ENCODE measurements around the gene TLNRD1. TPM values are rescaled to one million over a fixed set of nuclear protein-coding genes. Genes with fewer than 3 reads are reported as not detected.

Gene TLNRD1
- total RNA-seq, 1 experiment from 2014 or later = 40.3 TPM

GRCh38 chr15:81032355-81032754 is 31.6 kb downstream of the TLNRD1 start:
- no peaks in the 10 kb centered on the region for H3K27me3 ChIP-seq (replicated peaks)

GRCh38 chr15:81032818-81033217 is 32.1 kb downstream of the TLNRD1 start:
- no peaks in the 10 kb centered on the region for H3K36me3 ChIP-seq
- H3K9me3 ChIP-seq (replicated peaks) = no peaks in the 10 kb centered on the region
- H3K4me3 ChIP-seq = no peak overlapping the region
- no peaks in the 10 kb centered on the region for H3K27me3 ChIP-seq (replicated peaks)
- H3K4me1 ChIP-seq (replicated peaks) = peaks cover 6% of the 10 kb centered on the region; the same call in 1 of the 2 replicates
- no peak for DNase-seq (ENCODE audit: low read depth in 1 of 2, low spot score in 2 of 2)
- H3K27ac ChIP-seq = no peak overlapping the region

More at GRCh38 chr15:81032355-81032754, 31.6 kb downstream of the TLNRD1 start:
- Histone ChIP-seq H3K9me3 (replicated peaks) (no peaks in the 10 kb centered on the region), H3K27ac (no peak overlapping the region), H3K4me1 (replicated peaks) (peaks cover 6% of the 10 kb centered on the region; the same call in 1 of the 2 replicates), H3K36me3 (no peaks in the 10 kb centered on the region), H3K4me3 (no peak overlapping the region)
- DNase-seq (ENCODE audit: low read depth in 1 of 2, low spot score in 2 of 2) = no peak

GRCh38 chr15:81033508-81033907 is 32.8 kb downstream of the TLNRD1 start:
- no peak for DNase-seq (ENCODE audit: low read depth in 1 of 2, low spot score in 2 of 2)
- Histone ChIP-seq H3K4me1 (replicated peaks) (peaks cover 6% of the 10 kb centered on the region; the same call in 1 of the 2 replicates), H3K4me3 (no peak overlapping the region), H3K9me3 (replicated peaks) (no peaks in the 10 kb centered on the region), H3K36me3 (no peaks in the 10 kb centered on the region), H3K27me3 (replicated peaks) (no peaks in the 10 kb centered on the region), H3K27ac (no peak overlapping the region)

GRCh38 chr15:81037952-81038743 is 37.4 kb downstream of the TLNRD1 start:
- Histone ChIP-seq H3K4me1 (replicated peaks) (no peaks in the 10 kb centered on the region), H3K9me3 (replicated peaks) (no peaks in the 10 kb centered on the region), H3K27ac (no peak overlapping the region), H3K4me3 (no peak overlapping the region), H3K27me3 (replicated peaks) (no peaks in the 10 kb centered on the region), H3K36me3 (no peaks in the 10 kb centered on the region)
- DNase-seq (ENCODE audit: low read depth in 1 of 2, low spot score in 2 of 2) = no peak

GRCh38 chr15:81038975-81039607 is 38.4 kb downstream of the TLNRD1 start:
- Histone ChIP-seq H3K27me3 (replicated peaks) (no peaks in the 10 kb centered on the region), H3K9me3 (replicated peaks) (no peaks in the 10 kb centered on the region)
- DNase-seq (ENCODE audit: low read depth in 1 of 2, low spot score in 2 of 2) = no peak

GRCh38 chr15:81040757-81041156 is 40.0 kb downstream of the TLNRD1 start:
- Histone ChIP-seq H3K4me3 (no peak overlapping the region), H3K36me3 (no peaks in the 10 kb centered on the region), H3K9me3 (replicated peaks) (no peaks in the 10 kb centered on the region), H3K27me3 (replicated peaks) (no peaks in the 10 kb centered on the region), H3K27ac (no peak overlapping the region), H3K4me1 (replicated peaks) (no peaks in the 10 kb centered on the region)
- no peak for DNase-seq (ENCODE audit: low read depth in 1 of 2, low spot score in 2 of 2)

More at GRCh38 chr15:81038975-81039607, 38.4 kb downstream of the TLNRD1 start:
- H3K4me3 ChIP-seq = no peak overlapping the region
- H3K36me3 ChIP-seq = no peaks in the 10 kb centered on the region
- no peaks in the 10 kb centered on the region for H3K4me1 ChIP-seq (replicated peaks)
- H3K27ac ChIP-seq = no peak overlapping the region

- no peaks in the 10 kb centered on the region; the same call in 1 of the 2 replicates for H3K9me3 ChIP-seq (replicated peaks)
- H3K27me3 ChIP-seq (replicated peaks) = no peaks in the 10 kb centered on the region
- H3K4me3 ChIP-seq = no peak overlapping the region
- DNase-seq (ENCODE audit: low read depth in 1 of 2, low spot score in 2 of 2) = no peak
- H3K27ac ChIP-seq = no peak overlapping the region
- H3K36me3 ChIP-seq = no peaks in the 10 kb centered on the region
- no peaks in the 10 kb centered on the region for H3K4me1 ChIP-seq (replicated peaks)
Observed at GRCh38 chr15:81043281-81043934, 42.7 kb downstream of the TLNRD1 start.

GRCh38 chr15:81043935-81044575 is 43.3 kb downstream of the TLNRD1 start:
- no peaks in the 10 kb centered on the region; the same call in 1 of the 2 replicates for H3K9me3 ChIP-seq (replicated peaks)
- H3K27me3 ChIP-seq (replicated peaks) = no peaks in the 10 kb centered on the region
- no peaks in the 10 kb centered on the region for H3K4me1 ChIP-seq (replicated peaks)
- H3K4me3 ChIP-seq = no peak overlapping the region
- no peak overlapping the region for H3K27ac ChIP-seq
- H3K36me3 ChIP-seq = no peaks in the 10 kb centered on the region
- DNase-seq (ENCODE audit: low read depth in 1 of 2, low spot score in 2 of 2) = no peak

GRCh38 chr15:81046290-81046689 is 45.6 kb downstream of the TLNRD1 start:
- H3K4me1 ChIP-seq (replicated peaks) = no peaks in the 10 kb centered on the region
- H3K4me3 ChIP-seq = no peak overlapping the region
- H3K27me3 ChIP-seq (replicated peaks) = no peaks in the 10 kb centered on the region
- no peaks in the 10 kb centered on the region for H3K36me3 ChIP-seq
- peak in 1 of 2 experiments; percentile 11 for DNase-seq (ENCODE audit: low read depth in 1 of 2, low spot score in 2 of 2)
- H3K27ac ChIP-seq = no peak overlapping the region
- H3K9me3 ChIP-seq (replicated peaks) = no peaks in the 10 kb centered on the region; the same call in 1 of the 2 replicates

- Histone ChIP-seq H3K9me3 (replicated peaks) (no peaks in the 10 kb centered on the region; the same call in 1 of the 2 replicates), H3K36me3 (no peaks in the 10 kb centered on the region), H3K4me1 (replicated peaks) (no peaks in the 10 kb centered on the region), H3K27me3 (replicated peaks) (no peaks in the 10 kb centered on the region), H3K27ac (no peak overlapping the region), H3K4me3 (no peak overlapping the region)
- DNase-seq (ENCODE audit: low read depth in 1 of 2, low spot score in 2 of 2) = no peak
Observed at GRCh38 chr15:81047928-81048327, 47.2 kb downstream of the TLNRD1 start.

GRCh38 chr15:81049835-81050234 is 49.1 kb downstream of the TLNRD1 start:
- Histone ChIP-seq H3K4me3 (no peak overlapping the region), H3K36me3 (no peaks in the 10 kb centered on the region), H3K9me3 (replicated peaks) (no peaks in the 10 kb centered on the region; the same call in 1 of the 2 replicates), H3K4me1 (replicated peaks) (no peaks in the 10 kb centered on the region), H3K27me3 (replicated peaks) (peaks cover 2% of the 10 kb centered on the region; the same call in 1 of the 2 replicates), H3K27ac (no peak overlapping the region)
- DNase-seq (ENCODE audit: low read depth in 1 of 2, low spot score in 2 of 2) = no peak

- Histone ChIP-seq H3K27me3 (replicated peaks) (peaks cover 2% of the 10 kb centered on the region; the same call in 1 of the 2 replicates), H3K4me1 (replicated peaks) (no peaks in the 10 kb centered on the region), H3K36me3 (no peaks in the 10 kb centered on the region), H3K27ac (no peak overlapping the region), H3K9me3 (replicated peaks) (no peaks in the 10 kb centered on the region; the same call in 1 of the 2 replicates), H3K4me3 (no peak overlapping the region)
- DNase-seq (ENCODE audit: low read depth in 1 of 2, low spot score in 2 of 2) = no peak
Observed at GRCh38 chr15:81050259-81050658, 49.5 kb downstream of the TLNRD1 start.

- H3K36me3 ChIP-seq = no peaks in the 10 kb centered on the region
- no peak for DNase-seq (ENCODE audit: low read depth in 1 of 2, low spot score in 2 of 2)
- no peaks in the 10 kb centered on the region; the same call in 1 of the 2 replicates for H3K9me3 ChIP-seq (replicated peaks)
- H3K27me3 ChIP-seq (replicated peaks) = peaks cover 2% of the 10 kb centered on the region; the same call in 1 of the 2 replicates
- no peaks in the 10 kb centered on the region for H3K4me1 ChIP-seq (replicated peaks)
- no peak overlapping the region for H3K4me3 ChIP-seq
- no peak overlapping the region for H3K27ac ChIP-seq
Observed at GRCh38 chr15:81050805-81051204, 50.1 kb downstream of the TLNRD1 start.

All from SJSA1 (cell line).